Left lung (tissue), 10 donors: ENCODE measurements around the gene LTBP1. TPM values are rescaled to one million over a fixed set of nuclear protein-coding genes. Genes with fewer than 3 reads are reported as not detected.

ENCODE experiments used
- ATAC-seq: fragments of 200-7000 bp; cut with Tn5 transposase; one replicate; pipeline ENCODE4 v1.9.1; 2020; ENCODE audit warnings: moderate library complexity
- DNase-seq, 4 donors: peaks; one replicate each; pipeline ENCODE4 v3.0.0-alpha.2; 2013 to 2020
- H3K27ac ChIP-seq, 2 donors: fragments of 200-600 bp; sonication (generic) in 1 of 2; one replicate each; pipeline versions ENCODE4 v1.5.0 to v1.8.0; 2020 to 2021
- H3K27me3 ChIP-seq, 2 donors: fragments of 200-600 bp; sonication (generic) in 1 of 2; one replicate each; pipeline versions ENCODE4 v1.5.0 to v1.8.0; 2020 to 2021
- H3K36me3 ChIP-seq, 2 donors: fragments of 200-600 bp; sonication (generic) in 1 of 2; one replicate each; pipeline versions ENCODE4 v1.5.0 to v1.8.0; 2020 to 2021
- H3K4me1 ChIP-seq, 2 donors: fragments of 200-600 bp; one replicate each; pipeline ENCODE4 v1.8.0; 2021
- H3K4me3 ChIP-seq, 2 donors: fragments of 200-600 bp; sonication (generic) in 1 of 2; one replicate each; pipeline versions ENCODE4 v1.5.0 to v1.8.0; 2020 to 2021; ENCODE audit warnings: mild to moderate bottlenecking in 1 of 2
- H3K9me3 ChIP-seq, 2 donors: fragments of 200-600 bp; sonication (generic) in 1 of 2; one replicate each; pipeline versions ENCODE4 v1.5.0 to v1.8.0; 2020 to 2021
- intact Hi-C, 2 donors: fragments of 100-400 bp; cut with DNase I; formaldehyde crosslinking; loops; one replicate each; pipeline versions ENCODE4 v1.11.2 to v1.14.2; 2022
- polyA plus RNA-seq, 6 donors: library from polyadenylated mRNA; unstranded; fragments of 120-200 nt; gene quantifications; one replicate each; pipeline ENCODE4 v1.2.1, GENCODE V29; 2013; ENCODE audit not compliant: insufficient read length in 6 of 6
- total RNA-seq, 2 donors: library from RNA; stranded (reverse); fragmentation: NEBNext Ultra II Directional; extraction: Animal tissue kit (Norgen Biotek cat#: 25700); gene quantifications; one replicate each; pipeline ENCODE4 v1.2.1, GENCODE V29; 2021
- TF ChIP-seq, protein P1 (sequence below), 2 donors: fragments of 200-600 bp; sonication (generic) in 1 of 2; IDR thresholded peaks; one replicate each; pipeline versions ENCODE4 v1.5.0 to v1.8.0; 2021; ENCODE audit warnings: antibody characterized with exemption in 2 of 2
- donor health status: DM: no; HTN: yes; CAD: no.
- donor health status: DM: no; HTN: no; CAD: no.

Gene LTBP1
- total and polyA plus RNA-seq, 8 donors: 35.4 to 81.2 (median 50.9) TPM

DNA sequence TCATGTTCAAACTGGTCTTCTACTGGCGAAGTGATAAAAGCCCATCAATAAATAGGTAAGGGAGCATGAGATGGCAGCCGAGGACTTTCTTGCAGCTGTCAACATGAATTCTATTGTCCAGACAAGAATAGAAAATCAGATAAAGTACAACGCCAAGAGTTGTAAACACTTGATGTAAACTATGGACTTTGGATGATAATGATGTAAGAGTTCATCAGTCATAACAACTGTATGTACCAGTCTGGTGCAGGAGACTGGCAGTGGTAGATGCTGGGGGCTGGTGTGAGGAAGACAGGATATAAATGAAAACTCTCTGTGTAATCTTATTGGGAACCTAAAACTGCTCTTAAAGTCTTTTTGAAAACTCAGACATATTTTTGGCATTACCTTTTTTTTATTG is 373.8 kb downstream of the LTBP1 start:
- Histone ChIP-seq H3K27ac (no peak overlapping the region), H3K36me3 (no peaks in the 10 kb centered on the region), H3K9me3 (no peaks in the 10 kb centered on the region), H3K27me3 (no peaks in the 10 kb centered on the region), H3K4me1 (peaks cover 0 to 9% of the 10 kb centered on the region in 2 donors), H3K4me3 (no peak overlapping the region)
- TF ChIP-seq, protein P1, sequence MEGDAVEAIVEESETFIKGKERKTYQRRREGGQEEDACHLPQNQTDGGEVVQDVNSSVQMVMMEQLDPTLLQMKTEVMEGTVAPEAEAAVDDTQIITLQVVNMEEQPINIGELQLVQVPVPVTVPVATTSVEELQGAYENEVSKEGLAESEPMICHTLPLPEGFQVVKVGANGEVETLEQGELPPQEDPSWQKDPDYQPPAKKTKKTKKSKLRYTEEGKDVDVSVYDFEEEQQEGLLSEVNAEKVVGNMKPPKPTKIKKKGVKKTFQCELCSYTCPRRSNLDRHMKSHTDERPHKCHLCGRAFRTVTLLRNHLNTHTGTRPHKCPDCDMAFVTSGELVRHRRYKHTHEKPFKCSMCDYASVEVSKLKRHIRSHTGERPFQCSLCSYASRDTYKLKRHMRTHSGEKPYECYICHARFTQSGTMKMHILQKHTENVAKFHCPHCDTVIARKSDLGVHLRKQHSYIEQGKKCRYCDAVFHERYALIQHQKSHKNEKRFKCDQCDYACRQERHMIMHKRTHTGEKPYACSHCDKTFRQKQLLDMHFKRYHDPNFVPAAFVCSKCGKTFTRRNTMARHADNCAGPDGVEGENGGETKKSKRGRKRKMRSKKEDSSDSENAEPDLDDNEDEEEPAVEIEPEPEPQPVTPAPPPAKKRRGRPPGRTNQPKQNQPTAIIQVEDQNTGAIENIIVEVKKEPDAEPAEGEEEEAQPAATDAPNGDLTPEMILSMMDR (IDR thresholded peaks at IDR 0.05): no peak
- ATAC-seq (no peak), DNase-seq (no peak)
- intact Hi-C loops: no loop called here

DNA sequence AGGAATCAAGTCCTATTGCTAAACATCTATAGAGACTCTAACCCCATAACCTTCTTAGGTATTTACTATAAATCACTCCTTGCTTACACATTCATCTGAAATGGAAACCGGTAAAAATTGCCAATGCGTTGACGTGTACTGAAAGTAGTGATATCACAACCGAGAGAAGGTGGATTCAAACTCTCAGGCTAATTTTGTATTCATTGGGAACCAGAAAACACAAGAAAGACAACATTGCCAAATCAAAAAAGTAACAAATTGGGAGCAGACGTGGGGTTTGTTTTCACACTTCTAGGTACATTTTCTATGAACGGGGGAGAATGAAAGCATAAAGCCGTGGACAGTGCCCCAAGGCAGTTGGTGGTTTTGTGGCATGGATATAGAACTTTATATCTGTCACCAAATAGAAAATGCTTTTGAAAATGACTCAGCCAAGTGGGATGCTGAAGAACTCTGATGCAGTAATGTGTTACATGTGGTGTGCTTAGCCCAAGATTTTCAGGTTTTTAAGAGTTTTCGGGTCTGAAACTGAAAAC is 374.6 kb downstream of the LTBP1 start:
- Histone ChIP-seq H3K27ac (no peak overlapping the region), H3K36me3 (no peaks in the 10 kb centered on the region), H3K4me3 (no peak overlapping the region), H3K9me3 (no peaks in the 10 kb centered on the region), H3K27me3 (no peaks in the 10 kb centered on the region), H3K4me1 (peaks cover 0 to 9% of the 10 kb centered on the region in 2 donors)
- intact Hi-C loops: no loop called here
- DNase-seq: no peak
- TF ChIP-seq, protein P1 (IDR thresholded peaks at IDR 0.05): no peak
- ATAC-seq: peak; percentile 33

DNA sequence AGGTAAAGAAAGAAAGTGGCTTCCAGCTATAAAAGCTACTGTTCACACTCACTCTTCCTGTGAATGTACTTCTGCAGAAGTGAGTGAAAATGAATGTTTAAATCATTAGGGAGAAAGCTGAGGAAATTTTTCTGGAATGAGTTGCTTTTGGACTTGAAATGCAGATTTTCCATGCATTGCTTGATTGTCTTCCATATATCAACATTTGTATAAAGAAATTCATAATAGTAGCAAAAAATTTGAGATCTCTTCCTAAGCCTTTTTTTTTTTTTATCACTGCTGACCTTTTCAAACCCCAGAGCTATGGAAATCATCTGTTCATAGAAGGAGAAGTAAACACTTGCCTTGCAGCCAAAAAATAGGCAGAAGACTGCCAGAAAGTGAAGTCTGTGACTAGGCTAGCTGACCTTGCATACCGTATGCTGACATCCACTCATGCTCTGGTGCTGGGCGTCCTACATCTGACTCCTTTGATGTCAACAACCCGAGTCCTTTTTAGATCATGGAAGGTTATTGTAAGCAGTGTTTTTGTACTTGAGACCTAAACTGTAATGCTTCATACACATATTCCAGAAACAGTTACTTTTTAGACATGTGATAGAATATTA is 375.2 kb downstream of the LTBP1 start:
- no peaks in the 10 kb centered on the region for H3K36me3 ChIP-seq
- ATAC-seq: peak; percentile 48
- peak in 2 of 4 donors; percentile 36 to 48 for DNase-seq
- H3K4me3 ChIP-seq: no peak overlapping the region
- intact Hi-C loops: no loop called here
- peaks cover 0 to 9% of the 10 kb centered on the region in 2 donors for H3K4me1 ChIP-seq
- no peaks in the 10 kb centered on the region for H3K9me3 ChIP-seq
- H3K27ac ChIP-seq: peak overlapping the region in 1 of 2 donors; percentile 8
- no peaks in the 10 kb centered on the region for H3K27me3 ChIP-seq
- TF ChIP-seq, protein P1 (IDR thresholded peaks at IDR 0.05): no peak

DNA sequence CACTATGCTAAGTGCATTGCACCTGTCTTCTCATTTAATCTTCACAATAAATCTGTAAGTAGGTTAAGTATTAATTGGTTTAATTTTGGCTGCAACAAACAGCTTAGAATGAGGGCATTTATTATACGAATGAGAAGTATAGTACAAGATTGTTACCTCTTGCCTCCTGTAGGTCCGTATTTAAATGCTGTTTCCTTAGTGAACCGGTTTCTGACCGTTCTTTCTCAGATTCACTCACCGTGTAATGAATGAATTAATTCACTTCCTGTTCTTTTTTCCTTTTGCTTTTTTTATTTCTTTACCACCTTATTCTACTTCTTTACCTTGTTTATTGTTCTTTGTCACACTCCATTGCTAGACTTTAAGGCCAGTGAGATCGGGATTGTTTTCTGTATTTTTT is 375.9 kb downstream of the LTBP1 start:
- DNase-seq (no peak), ATAC-seq (no peak)
- H3K4me3 ChIP-seq: no peak overlapping the region
- intact Hi-C loops: no loop called here
- H3K9me3 ChIP-seq: no peaks in the 10 kb centered on the region
- no peaks in the 10 kb centered on the region for H3K27me3 ChIP-seq
- peaks cover 0 to 9% of the 10 kb centered on the region in 2 donors for H3K4me1 ChIP-seq
- TF ChIP-seq, protein P1 (IDR thresholded peaks at IDR 0.05): no peak
- H3K36me3 ChIP-seq: no peaks in the 10 kb centered on the region
- H3K27ac ChIP-seq: peak overlapping the region in 1 of 2 donors; percentile 8

DNA sequence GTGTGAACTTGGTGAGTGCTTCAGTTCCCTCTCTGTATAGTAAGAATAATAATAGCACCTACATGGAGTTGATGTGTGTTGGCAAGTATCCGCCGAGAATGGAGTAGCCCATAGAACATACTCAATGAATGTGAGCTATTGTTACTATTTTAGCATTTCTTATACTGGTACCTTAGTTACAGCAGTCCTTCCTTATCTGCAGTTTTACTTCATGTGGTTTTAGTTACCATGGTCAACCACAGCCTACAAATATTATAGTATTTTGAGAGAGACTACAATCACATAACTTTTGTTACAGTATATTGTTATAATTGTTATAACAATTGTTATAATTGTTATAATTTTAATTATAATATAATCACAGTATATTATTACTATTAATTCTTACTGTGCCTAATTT is 377.2 kb downstream of the LTBP1 start:
- DNase-seq: no peak
- no peaks in the 10 kb centered on the region for H3K27me3 ChIP-seq
- no peaks in the 10 kb centered on the region for H3K36me3 ChIP-seq
- intact Hi-C loops: no loop called here
- H3K4me1 ChIP-seq: peaks cover 0 to 9% of the 10 kb centered on the region in 2 donors
- no peaks in the 10 kb centered on the region for H3K9me3 ChIP-seq
- no peak overlapping the region for H3K27ac ChIP-seq
- H3K4me3 ChIP-seq: no peak overlapping the region
- TF ChIP-seq, protein P1 (IDR thresholded peaks at IDR 0.05): no peak
- ATAC-seq: no peak
